ENCODE data around the gene KRTAP5-6. TPM values are rescaled to one million over a fixed set of nuclear protein-coding genes. Genes with fewer than 3 reads are reported as not detected.

Gene KRTAP5-6
- total RNA-seq, 1 donor from 2014 or later: not detected

- Mint-ChIP-seq H3K9me3 (ENCODE audit: unreplicated experiment) (no peaks in the 10 kb centered on the region), H3K27ac (ENCODE audit: unreplicated experiment) (no peak overlapping the region), H3K4me3 (ENCODE audit: unreplicated experiment) (no peak overlapping the region), H3K36me3 (ENCODE audit: unreplicated experiment) (no peaks in the 10 kb centered on the region), H3K27me3 (ENCODE audit: unreplicated experiment) (peaks cover 27% of the 10 kb centered on the region), H3K4me1 (ENCODE audit: unreplicated experiment) (no peaks in the 10 kb centered on the region)
- no peak for DNase-seq (ENCODE audit: extremely low spot score, unreplicated experiment)
- TF ChIP-seq CTCF (IDR thresholded peaks at IDR 0.05): no peak
These were observed 43.2 kb upstream of the KRTAP5-6 start for GRCh38 chr11:1653541-1654387.

- H3K4me3 Mint-ChIP-seq (ENCODE audit: unreplicated experiment): no peak overlapping the region
- no peak overlapping the region for H3K27ac Mint-ChIP-seq (ENCODE audit: unreplicated experiment)
- peaks cover 33% of the 10 kb centered on the region for H3K27me3 Mint-ChIP-seq (ENCODE audit: unreplicated experiment)
- no peaks in the 10 kb centered on the region for H3K9me3 Mint-ChIP-seq (ENCODE audit: unreplicated experiment)
- DNase-seq (ENCODE audit: extremely low spot score, unreplicated experiment): no peak
- no peaks in the 10 kb centered on the region for H3K4me1 Mint-ChIP-seq (ENCODE audit: unreplicated experiment)
- no peak for TF ChIP-seq CTCF (IDR thresholded peaks at IDR 0.05)
- H3K36me3 Mint-ChIP-seq (ENCODE audit: unreplicated experiment): no peaks in the 10 kb centered on the region
These were observed 42.4 kb upstream of the KRTAP5-6 start for GRCh38 chr11:1654388-1655167.

DNA sequence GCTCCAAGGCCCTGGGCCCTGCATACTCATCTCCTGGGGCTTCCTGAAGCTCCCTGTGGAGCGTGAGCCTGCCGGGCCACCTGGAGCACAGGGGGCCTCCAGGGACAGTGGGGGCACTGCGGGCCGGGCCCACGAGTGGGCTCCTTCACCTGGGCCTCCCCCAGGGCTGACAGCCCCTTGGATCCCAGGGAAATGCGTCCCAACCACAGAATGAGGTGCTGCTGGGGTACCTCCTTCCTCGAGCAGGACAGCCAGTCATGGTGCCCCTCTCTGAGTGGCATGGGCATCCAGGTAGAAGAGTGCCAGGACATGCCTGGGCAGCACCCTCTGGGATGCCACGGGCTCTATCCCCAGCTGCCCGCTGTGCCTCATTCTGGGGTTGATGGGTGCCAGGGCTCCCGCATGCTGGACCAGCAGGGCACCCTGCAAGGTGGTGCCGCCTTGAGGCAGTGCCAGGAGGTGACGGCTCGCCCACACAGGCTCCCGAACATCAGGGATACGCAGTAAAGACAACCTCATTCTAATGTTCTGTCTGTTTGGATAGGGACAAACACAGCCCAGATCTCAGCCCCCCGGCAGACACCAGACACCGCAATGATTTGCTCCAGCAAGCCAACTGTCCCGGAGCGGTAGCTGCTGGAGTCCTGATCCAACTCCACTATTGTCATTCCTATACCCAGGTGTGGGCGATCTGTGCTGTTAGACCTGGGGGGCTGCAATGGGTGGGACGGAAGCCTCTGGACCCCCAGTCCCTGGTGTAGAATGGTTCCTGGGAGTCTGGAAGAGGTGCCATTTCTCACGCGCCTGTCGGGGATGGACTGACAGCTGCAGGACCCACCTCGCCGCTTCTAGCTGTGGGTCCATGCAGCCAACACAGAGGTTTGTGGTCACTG is 41.6 kb upstream of the KRTAP5-6 start:
- TF ChIP-seq CTCF (IDR thresholded peaks at IDR 0.05): no peak
- H3K4me1 Mint-ChIP-seq (ENCODE audit: unreplicated experiment): no peaks in the 10 kb centered on the region
- H3K27ac Mint-ChIP-seq (ENCODE audit: unreplicated experiment): no peak overlapping the region
- no peak overlapping the region for H3K4me3 Mint-ChIP-seq (ENCODE audit: unreplicated experiment)
- H3K36me3 Mint-ChIP-seq (ENCODE audit: unreplicated experiment): no peaks in the 10 kb centered on the region
- no peak for DNase-seq (ENCODE audit: extremely low spot score, unreplicated experiment)
- no peaks in the 10 kb centered on the region for H3K9me3 Mint-ChIP-seq (ENCODE audit: unreplicated experiment)
- peaks cover 41% of the 10 kb centered on the region for H3K27me3 Mint-ChIP-seq (ENCODE audit: unreplicated experiment)

- Mint-ChIP-seq H3K27me3 (ENCODE audit: unreplicated experiment) (peaks cover 40% of the 10 kb centered on the region), H3K4me3 (ENCODE audit: unreplicated experiment) (no peak overlapping the region), H3K9me3 (ENCODE audit: unreplicated experiment) (no peaks in the 10 kb centered on the region), H3K4me1 (ENCODE audit: unreplicated experiment) (no peaks in the 10 kb centered on the region), H3K36me3 (ENCODE audit: unreplicated experiment) (no peaks in the 10 kb centered on the region), H3K27ac (ENCODE audit: unreplicated experiment) (no peak overlapping the region)
- no peak for DNase-seq (ENCODE audit: extremely low spot score, unreplicated experiment)
- TF ChIP-seq CTCF (IDR thresholded peaks at IDR 0.05): no peak
These were observed 40.9 kb upstream of the KRTAP5-6 start for GRCh38 chr11:1656061-1656441.

All from osteocyte (in vitro differentiated cells).